Mammary epithelial cell (primary cell): ENCODE measurements around the gene LDB1.

Experiments used
- CTCF ChIP-seq, 2 donors: IDR thresholded peaks in 1 of 2; conservative IDR thresholded peaks in 1 of 2; 2 replicates each; pipeline ENCODE4 v1.5.1; 2011 to 2012; ENCODE audit warnings: inconsistent platforms in 2 of 2, low read length in 2 of 2, mild to moderate bottlenecking in 2 of 2, control low read depth in 1 of 2, low read depth in 1 of 2; ENCODE audit not compliant: insufficient read depth in 1 of 2; ENCODE audit errors: extremely low read depth in 1 of 2
- EZH2 ChIP-seq: IDR thresholded peaks from 2 replicates; pipeline ENCODE4 v1.6.1; 2012; ENCODE audit warnings: low read length, inconsistent platforms, borderline replicate concordance

GRCh38 chr10:102083541-102083940 lies 36.6 kb downstream of the LDB1 start:
- TF ChIP-seq CTCF (conservative IDR thresholded peaks at IDR 0.05 in 1 of 2, IDR thresholded peaks at IDR 0.05 in 1 of 2; ENCODE audit: extremely low read depth in 1 of 2, insufficient read depth in 1 of 2, low read depth in 1 of 2, low read length in 2 of 2), result no peak
- TF ChIP-seq EZH2, result no peak
